Ascending aorta (tissue), 2 donors: ENCODE measurements around the gene UCP2. TPM values are rescaled to one million over a fixed set of nuclear protein-coding genes. Genes with fewer than 3 reads are reported as not detected.
A peak's percentile ranks its signal among the peaks of the same experiment; 100 is the strongest.

ENCODE experiments used
- DNase-seq, 2 donors: peaks; one replicate each; pipeline ENCODE4 v3.0.0-alpha.2; 2019; ENCODE audit warnings: low spot score in 2 of 2
- H3K27ac ChIP-seq, 2 donors: fragments of 200-600 bp; sonication (generic); one replicate each; pipeline ENCODE4 v1.5.1; 2016 to 2017; ENCODE audit warnings: mild to moderate bottlenecking in 1 of 2
- H3K27me3 ChIP-seq: fragments of 200-600 bp; sonication (generic); one replicate; pipeline ENCODE4 v1.5.1; 2017
- H3K36me3 ChIP-seq, 2 donors: fragments of 200-600 bp; sonication (generic); one replicate each; pipeline ENCODE4 v1.5.1; 2016
- H3K4me1 ChIP-seq, 2 donors: fragments of 200-600 bp; sonication (generic); one replicate each; pipeline ENCODE4 v1.5.1; 2016 to 2017; ENCODE audit warnings: mild to moderate bottlenecking in 1 of 2
- H3K4me3 ChIP-seq, 2 donors: fragments of 200-600 bp; sonication (generic); one replicate each; pipeline ENCODE4 v1.5.1; 2016 to 2017; ENCODE audit warnings: mild to moderate bottlenecking in 1 of 2
- H3K9me3 ChIP-seq, 2 donors: fragments of 200-600 bp; sonication (generic); one replicate each; pipeline ENCODE4 v1.5.1; 2016
- intact Hi-C: fragments of 100-400 bp; cut with DNase I; formaldehyde crosslinking; loops from one replicate; pipeline ENCODE4 v1.15.1; 2023
- total RNA-seq: library from RNA; depleted of rRNA; stranded (reverse); fragments of >200 nt; gene quantifications from one replicate; pipeline ENCODE4 v1.1.0, GENCODE V29; 2016
- TF ChIP-seq, protein P1 (sequence below), 3 experiments: fragments of 200-600 bp in 2 of 3; fragments of 450-650 bp in 1 of 3; sonication (generic) in 2 of 3; IDR thresholded peaks; one replicate each; pipeline ENCODE4 v1.5.1; 2016 to 2019; ENCODE audit warnings: antibody characterized with exemption in 3 of 3, mild to moderate bottlenecking in 1 of 3, moderate library complexity in 1 of 3

UCP2 gene
- total RNA-seq, 1 donor from 2014 or later: 2.7 TPM

GRCh38 chr11:74004759-74005615, 22.3 kb upstream of the UCP2 start:
- H3K27ac ChIP-seq: no peak overlapping the region
- TF ChIP-seq, protein P1, sequence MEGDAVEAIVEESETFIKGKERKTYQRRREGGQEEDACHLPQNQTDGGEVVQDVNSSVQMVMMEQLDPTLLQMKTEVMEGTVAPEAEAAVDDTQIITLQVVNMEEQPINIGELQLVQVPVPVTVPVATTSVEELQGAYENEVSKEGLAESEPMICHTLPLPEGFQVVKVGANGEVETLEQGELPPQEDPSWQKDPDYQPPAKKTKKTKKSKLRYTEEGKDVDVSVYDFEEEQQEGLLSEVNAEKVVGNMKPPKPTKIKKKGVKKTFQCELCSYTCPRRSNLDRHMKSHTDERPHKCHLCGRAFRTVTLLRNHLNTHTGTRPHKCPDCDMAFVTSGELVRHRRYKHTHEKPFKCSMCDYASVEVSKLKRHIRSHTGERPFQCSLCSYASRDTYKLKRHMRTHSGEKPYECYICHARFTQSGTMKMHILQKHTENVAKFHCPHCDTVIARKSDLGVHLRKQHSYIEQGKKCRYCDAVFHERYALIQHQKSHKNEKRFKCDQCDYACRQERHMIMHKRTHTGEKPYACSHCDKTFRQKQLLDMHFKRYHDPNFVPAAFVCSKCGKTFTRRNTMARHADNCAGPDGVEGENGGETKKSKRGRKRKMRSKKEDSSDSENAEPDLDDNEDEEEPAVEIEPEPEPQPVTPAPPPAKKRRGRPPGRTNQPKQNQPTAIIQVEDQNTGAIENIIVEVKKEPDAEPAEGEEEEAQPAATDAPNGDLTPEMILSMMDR (IDR thresholded peaks at IDR 0.05): no peak
- peak in 1 of 2 donors; percentile 67 for DNase-seq
- intact Hi-C loops: no loop called here
- peaks cover 0 to 11% of the 10 kb centered on the region in 2 donors for H3K36me3 ChIP-seq
- no peaks in the 10 kb centered on the region for H3K9me3 ChIP-seq
- H3K4me1 ChIP-seq: no peaks in the 10 kb centered on the region
- no peak overlapping the region for H3K4me3 ChIP-seq
- no peaks in the 10 kb centered on the region for H3K27me3 ChIP-seq

DNA sequence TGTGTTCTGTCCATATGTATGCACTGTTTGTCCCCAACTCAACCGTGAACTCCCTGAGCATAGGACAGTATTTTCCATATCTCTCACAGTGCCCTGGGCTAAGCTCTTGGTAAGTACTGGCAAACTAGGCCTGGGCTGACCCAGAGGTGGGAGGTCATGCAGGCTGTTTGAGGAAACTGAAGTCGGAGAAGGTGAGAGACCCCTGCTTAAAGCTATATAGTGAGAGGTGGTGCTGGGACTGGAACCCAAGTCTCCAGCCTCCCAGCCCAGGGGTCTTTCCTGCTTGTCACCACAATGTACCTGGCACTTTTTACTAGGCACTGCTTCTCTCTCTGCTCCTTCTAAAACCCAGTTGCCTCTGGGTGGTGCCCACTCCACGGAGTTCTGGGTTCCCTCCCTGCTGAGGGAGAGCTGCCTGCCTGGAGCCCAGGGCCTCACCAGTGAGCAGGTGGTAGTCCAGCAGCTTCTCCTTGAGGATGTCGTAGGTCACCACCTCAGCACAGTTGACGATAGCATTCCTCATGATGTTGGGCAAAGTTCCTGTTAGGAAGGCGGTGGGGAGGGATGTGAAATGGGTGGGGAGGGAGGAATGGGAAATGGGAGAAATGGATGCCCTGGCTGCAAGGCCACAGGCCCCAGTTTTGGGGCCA, 21.5 kb upstream of the UCP2 start:
- intact Hi-C loops: no loop called here
- Histone ChIP-seq H3K27me3 (no peaks in the 10 kb centered on the region), H3K27ac (no peak overlapping the region), H3K36me3 (peaks cover 0 to 11% of the 10 kb centered on the region in 2 donors), H3K9me3 (no peaks in the 10 kb centered on the region), H3K4me3 (no peak overlapping the region), H3K4me1 (no peaks in the 10 kb centered on the region)
- peak in 1 of 2 donors; percentile 27 for DNase-seq
- TF ChIP-seq, protein P1 (IDR thresholded peaks at IDR 0.05): no peak

GRCh38 chr11:74002832-74003231, 20.2 kb upstream of the UCP2 start:
- TF ChIP-seq, protein P1 (IDR thresholded peaks at IDR 0.05): no peak
- Histone ChIP-seq H3K27ac (no peak overlapping the region), H3K36me3 (peaks cover 0 to 11% of the 10 kb centered on the region in 2 donors), H3K9me3 (no peaks in the 10 kb centered on the region), H3K4me1 (no peaks in the 10 kb centered on the region), H3K27me3 (no peaks in the 10 kb centered on the region), H3K4me3 (no peak overlapping the region)
- intact Hi-C loops: no loop called here
- DNase-seq: peak in 1 of 2 donors; percentile 21

DNA sequence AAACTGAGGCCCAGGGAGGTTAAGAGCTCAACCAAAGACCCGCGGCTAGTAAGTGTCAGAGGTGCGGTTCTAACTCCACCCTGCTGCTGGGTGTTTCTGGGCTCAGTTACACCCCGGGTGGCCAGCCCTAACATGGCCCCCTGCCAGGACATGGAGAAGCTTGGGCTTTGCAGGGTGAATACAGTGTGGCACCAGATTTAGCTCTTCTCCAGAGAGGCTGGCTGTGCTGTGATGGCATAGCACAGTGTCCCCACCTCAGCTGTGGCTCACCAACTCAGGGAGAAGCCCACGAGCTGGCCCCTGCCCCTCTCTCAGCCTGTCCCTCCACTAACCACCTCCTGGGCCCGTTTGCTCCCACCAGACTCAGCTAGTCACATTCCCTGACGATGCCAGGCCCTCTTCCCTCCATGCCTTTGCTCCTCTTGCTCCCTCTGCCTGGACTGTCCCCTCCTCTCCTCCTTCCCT, 19.2 kb upstream of the UCP2 start:
- Histone ChIP-seq H3K27me3 (no peaks in the 10 kb centered on the region), H3K4me3 (no peak overlapping the region), H3K9me3 (no peaks in the 10 kb centered on the region), H3K27ac (no peak overlapping the region), H3K36me3 (peaks cover 0 to 11% of the 10 kb centered on the region in 2 donors), H3K4me1 (no peaks in the 10 kb centered on the region)
- peak in 1 of 2 donors; percentile 37 for DNase-seq
- intact Hi-C loops: no loop called here
- TF ChIP-seq, protein P1 (IDR thresholded peaks at IDR 0.05): no peak

GRCh38 chr11:74000307-74001133, 17.9 kb upstream of the UCP2 start:
- no peak for DNase-seq
- no peaks in the 10 kb centered on the region for H3K4me1 ChIP-seq
- intact Hi-C loops: no loop called here
- no peaks in the 10 kb centered on the region for H3K9me3 ChIP-seq
- H3K36me3 ChIP-seq: peaks cover 0 to 11% of the 10 kb centered on the region in 2 donors
- no peaks in the 10 kb centered on the region for H3K27me3 ChIP-seq
- H3K4me3 ChIP-seq: no peak overlapping the region
- no peak overlapping the region for H3K27ac ChIP-seq
- TF ChIP-seq, protein P1 (IDR thresholded peaks at IDR 0.05): no peak
